Lower lobe of right lung (tissue), 2 donors: ENCODE results near the gene CDC20B. TPM values are rescaled to one million over a fixed set of nuclear protein-coding genes. Genes with fewer than 3 reads are reported as not detected.

Experiments used
- ATAC-seq, 2 donors: fragments of 200-7000 bp; cut with Tn5 transposase; one replicate each; pipeline ENCODE4 v1.9.1; 2020 to 2022; ENCODE audit warnings: mild to moderate bottlenecking in 2 of 2, moderate library complexity in 2 of 2
- DNase-seq: peaks from one replicate; pipeline ENCODE4 v3.0.0-alpha.2; 2020
- H3K27ac ChIP-seq: fragments of 200-600 bp; one replicate; pipeline ENCODE4 v1.8.0; 2022
- H3K27me3 ChIP-seq: fragments of 200-600 bp; one replicate; pipeline ENCODE4 v1.8.0; 2022; ENCODE audit warnings: low read depth
- H3K36me3 ChIP-seq: fragments of 200-600 bp; one replicate; pipeline ENCODE4 v1.8.0; 2022; ENCODE audit warnings: mild to moderate bottlenecking
- H3K4me1 ChIP-seq: fragments of 200-600 bp; one replicate; pipeline ENCODE4 v1.8.0; 2022
- H3K4me3 ChIP-seq: fragments of 200-600 bp; one replicate; pipeline ENCODE4 v1.8.0; 2022; ENCODE audit warnings: mild to moderate bottlenecking
- H3K9me3 ChIP-seq: fragments of 200-600 bp; one replicate; pipeline ENCODE4 v1.8.0; 2022
- CTCF ChIP-seq: fragments of 200-600 bp; IDR thresholded peaks from one replicate; pipeline ENCODE4 v1.8.0; 2022; ENCODE audit warnings: antibody characterized with exemption, mild to moderate bottlenecking
- intact Hi-C: fragments of 100-400 bp; cut with DNase I; formaldehyde crosslinking; loops from one replicate; pipeline ENCODE4 v1.11.0; 2022
- total RNA-seq: library from RNA; stranded (reverse); fragmentation: NEBNext Ultra II Directional; extraction: Animal tissue kit (Norgen Biotek cat#: 25700); gene quantifications from one replicate; pipeline ENCODE4 v1.2.1, GENCODE V29; 2021
- donor health status: DM: no; HTN: yes; CAD: no; lungs with severe emphysema.

The CDC20B gene
- total RNA-seq, 1 donor from 2014 or later: 0.24 TPM

GRCh38 chr5:55073211-55073610, 99.8 kb downstream of the CDC20B start:
- Histone ChIP-seq H3K36me3 (no peaks in the 10 kb centered on the region), H3K9me3 (no peaks in the 10 kb centered on the region), H3K4me3 (no peak overlapping the region), H3K27me3 (no peaks in the 10 kb centered on the region), H3K4me1 (no peaks in the 10 kb centered on the region), H3K27ac (no peak overlapping the region)
- intact Hi-C loops: no loop called here
- no peak for ATAC-seq
- TF ChIP-seq CTCF: no peak
- DNase-seq: no peak

- ATAC-seq (no peak), DNase-seq (no peak)
- Histone ChIP-seq H3K4me3 (no peak overlapping the region), H3K36me3 (no peaks in the 10 kb centered on the region), H3K4me1 (no peaks in the 10 kb centered on the region), H3K27ac (no peak overlapping the region), H3K27me3 (no peaks in the 10 kb centered on the region), H3K9me3 (no peaks in the 10 kb centered on the region)
- intact Hi-C loops: no loop called here
- no peak for TF ChIP-seq CTCF
Measured at GRCh38 chr5:55072666-55073065, 100.3 kb downstream of the CDC20B start.

GRCh38 chr5:55071413-55071812, 101.6 kb downstream of the CDC20B start:
- Histone ChIP-seq H3K9me3 (no peaks in the 10 kb centered on the region), H3K27ac (no peak overlapping the region), H3K36me3 (no peaks in the 10 kb centered on the region), H3K27me3 (no peaks in the 10 kb centered on the region), H3K4me1 (no peaks in the 10 kb centered on the region), H3K4me3 (no peak overlapping the region)
- ATAC-seq (no peak), DNase-seq (no peak)
- intact Hi-C loops: no loop called here
- TF ChIP-seq CTCF: no peak

- Histone ChIP-seq H3K27ac (no peak overlapping the region), H3K9me3 (no peaks in the 10 kb centered on the region), H3K27me3 (no peaks in the 10 kb centered on the region), H3K4me3 (no peak overlapping the region), H3K4me1 (no peaks in the 10 kb centered on the region), H3K36me3 (no peaks in the 10 kb centered on the region)
- intact Hi-C loops: no loop called here
- no peak for ATAC-seq
- no peak for DNase-seq
- no peak for TF ChIP-seq CTCF
Measured at GRCh38 chr5:55070968-55071367, 102.0 kb downstream of the CDC20B start.

- DNase-seq: no peak
- no peaks in the 10 kb centered on the region for H3K27me3 ChIP-seq
- intact Hi-C loops: no loop called here
Measured at GRCh38 chr5:55066277-55066676, 106.7 kb downstream of the CDC20B start.

More at GRCh38 chr5:55066277-55066676, 106.7 kb downstream of the CDC20B start:
- Histone ChIP-seq H3K4me1 (no peaks in the 10 kb centered on the region), H3K4me3 (no peak overlapping the region), H3K36me3 (no peaks in the 10 kb centered on the region), H3K9me3 (no peaks in the 10 kb centered on the region), H3K27ac (no peak overlapping the region)
- ATAC-seq: no peak
- TF ChIP-seq CTCF: no peak
